HG03108 (cell line): Measurements from ENCODE around the gene FOXL2NB.
"Not testable (repeated sequence)": the region's sequence is repeated elsewhere in the genome, so short reads cannot be mapped to it uniquely, and the experiment has no call there.

Source experiments
- ATAC-seq: cut with Tn5 transposase; IDR thresholded peaks from one replicate; pipeline ENCODE4 v1.9.1; 2021; ENCODE audit warnings: moderate library complexity; ENCODE audit not compliant: unreplicated experiment

Gene FOXL2NB

DNA sequence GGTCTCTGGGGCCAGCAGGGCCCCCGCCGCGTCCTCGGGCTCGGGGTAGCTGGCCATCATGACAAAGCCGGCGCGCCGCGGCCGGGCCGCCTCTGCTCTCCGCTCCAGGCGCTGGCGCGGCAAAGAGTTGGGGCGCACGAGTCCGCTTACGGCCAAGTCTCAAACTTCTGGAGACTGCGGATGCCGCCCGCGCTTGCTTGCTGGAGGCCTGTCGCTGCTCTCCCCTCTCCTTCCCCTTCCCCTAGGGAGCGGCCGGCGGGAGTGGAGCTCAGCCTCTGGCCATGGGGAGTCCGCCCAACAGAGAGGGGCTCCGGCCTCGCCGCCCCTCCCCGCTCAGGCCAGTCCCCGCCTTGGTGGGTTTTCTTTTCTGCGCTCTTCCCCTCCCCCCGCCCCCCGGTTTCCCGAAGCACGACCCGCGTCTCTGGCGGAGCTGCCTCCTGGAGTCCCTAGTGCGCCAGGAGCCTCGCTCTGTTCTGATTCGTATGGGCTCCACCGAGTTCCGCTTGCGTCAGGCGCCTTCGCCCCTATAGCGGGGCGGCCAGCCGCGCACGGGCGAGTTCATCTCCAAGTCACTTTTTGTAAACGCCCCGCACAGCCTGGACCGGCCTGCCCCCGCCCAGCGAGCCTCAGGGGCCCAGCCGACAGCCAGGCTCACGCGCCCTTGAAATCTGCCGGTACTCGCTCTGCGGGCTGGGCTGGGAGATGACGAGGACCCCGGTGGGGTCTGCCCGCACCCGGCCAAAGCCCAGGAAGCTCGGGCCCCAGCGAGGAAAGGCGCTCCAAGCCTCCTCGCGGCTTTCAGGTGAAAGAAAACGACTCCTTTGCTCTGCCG lies at the start of gene FOXL2NB, which contains the start of gene FOXL2:
TSS of gene FOXL2NB (plus strand) at position 555 of the 832 bp plus-strand sequence. CDS start at position 703, 148 bp downstream.
TSS of gene FOXL2 (minus strand) at position 475 of the 832 bp plus-strand sequence. CDS start at position 60, 415 bp downstream.
- ATAC-seq = no peak

DNA sequence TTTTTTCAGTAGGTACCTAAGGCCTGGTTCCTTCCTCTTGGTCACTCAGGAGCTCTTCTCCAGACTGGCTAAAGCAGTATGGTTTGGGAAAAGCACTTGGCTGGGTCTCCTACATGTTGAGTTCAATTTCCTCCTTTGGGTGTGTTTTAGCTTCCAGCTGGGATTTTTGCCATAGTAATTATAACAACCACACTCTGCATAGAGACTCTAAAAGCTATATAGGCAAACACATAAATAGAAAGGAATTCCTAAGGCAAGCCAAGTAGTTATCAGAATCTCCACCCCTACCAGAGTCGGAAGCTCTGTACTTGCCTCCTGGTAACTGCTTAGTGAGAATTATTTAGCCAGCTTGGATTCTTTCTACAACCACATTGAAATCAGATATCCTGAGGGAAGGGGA lies 48.7 kb upstream of the FOXL2NB start:
- ATAC-seq = no peak

DNA sequence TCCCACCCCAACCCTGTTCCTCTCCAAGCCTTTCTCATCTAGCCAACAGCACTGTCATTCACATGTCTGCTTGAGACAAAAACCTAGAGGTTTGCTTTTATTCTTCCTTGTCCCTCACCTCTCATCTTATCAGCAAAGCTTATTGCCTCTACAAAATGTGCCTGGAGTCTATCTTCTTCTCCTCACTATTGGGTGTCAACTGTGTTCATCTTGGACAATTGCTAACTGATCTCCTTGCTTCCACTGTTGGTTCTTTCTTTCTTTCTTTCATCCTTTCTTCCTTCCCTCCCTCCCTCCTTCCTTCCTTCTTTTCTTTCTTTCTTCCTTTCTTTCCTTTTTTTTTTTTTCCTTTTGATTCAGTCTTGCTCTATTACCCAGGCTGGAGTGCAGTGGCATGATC lies 48.3 kb upstream of the FOXL2NB start:
- ATAC-seq = no peak

DNA sequence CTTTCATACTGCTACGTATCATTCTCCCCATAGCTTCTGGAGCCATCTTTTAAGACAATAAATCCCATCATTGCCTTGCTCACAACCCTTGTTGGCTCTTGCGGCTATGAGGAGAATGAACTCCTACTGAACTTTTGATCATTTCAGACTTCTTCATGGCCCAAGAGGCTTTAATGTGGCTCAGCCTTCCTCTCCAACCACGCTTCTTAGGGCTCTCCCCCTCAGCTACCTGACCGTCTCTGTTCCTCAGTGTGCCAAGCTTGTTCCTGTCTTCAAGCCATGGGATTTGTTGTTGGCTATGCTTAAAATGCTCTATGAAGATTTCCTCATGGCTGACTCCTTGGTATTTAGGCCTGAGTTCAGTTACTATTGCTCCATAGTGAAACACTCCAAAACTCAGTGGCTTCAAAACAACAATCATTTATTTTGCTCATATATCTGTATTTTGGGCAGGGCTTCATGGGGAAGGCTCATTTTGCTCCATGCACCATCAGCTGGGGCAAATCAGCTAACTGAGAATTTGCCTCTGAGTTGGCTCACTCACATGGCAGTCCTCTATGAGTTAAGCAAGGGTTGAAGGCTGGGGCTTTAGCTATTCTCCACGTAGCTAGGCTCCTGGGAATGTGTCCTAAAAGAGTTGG lies 47.5 kb upstream of the FOXL2NB start:
- no peak for ATAC-seq

DNA sequence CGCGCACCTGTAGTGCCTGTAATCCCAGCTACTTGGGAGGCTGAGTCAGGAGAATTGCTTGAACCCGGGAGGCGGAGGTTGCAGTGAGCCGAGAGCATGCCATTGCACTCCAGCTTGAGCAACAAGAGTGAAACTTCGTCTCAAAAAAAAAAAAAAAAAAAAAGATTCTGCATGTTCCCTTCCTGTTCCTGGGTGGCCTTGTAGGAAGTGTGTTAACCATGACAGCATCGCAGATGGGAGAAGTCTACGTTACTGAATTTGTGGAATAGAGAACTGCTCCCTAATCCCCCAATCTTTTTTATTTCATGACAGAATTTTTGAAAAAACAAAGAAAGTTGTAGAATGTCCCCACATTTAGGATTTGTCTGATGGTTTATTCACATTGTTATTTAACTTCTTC lies 45.5 kb upstream of the FOXL2NB start:
- no peak for ATAC-seq

DNA sequence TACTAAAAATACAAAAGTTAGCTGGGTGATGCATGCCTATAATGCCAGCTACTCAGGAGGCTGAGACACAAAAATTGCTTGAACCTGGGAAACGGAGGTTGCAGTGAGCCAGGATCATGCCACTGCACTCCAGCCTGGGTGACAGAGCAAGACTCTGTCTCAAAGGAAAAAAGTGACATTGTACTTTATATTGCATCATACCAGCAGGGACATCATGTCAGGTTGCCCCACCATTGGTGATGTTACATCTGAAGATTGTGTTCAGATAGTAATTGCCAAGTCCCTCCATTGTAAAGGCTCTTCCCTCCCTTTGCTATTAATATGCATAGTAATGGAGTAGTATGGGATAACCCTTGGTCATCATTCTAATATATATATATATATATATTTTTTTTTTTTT lies 44.8 kb upstream of the FOXL2NB start:
- no peak for ATAC-seq

DNA sequence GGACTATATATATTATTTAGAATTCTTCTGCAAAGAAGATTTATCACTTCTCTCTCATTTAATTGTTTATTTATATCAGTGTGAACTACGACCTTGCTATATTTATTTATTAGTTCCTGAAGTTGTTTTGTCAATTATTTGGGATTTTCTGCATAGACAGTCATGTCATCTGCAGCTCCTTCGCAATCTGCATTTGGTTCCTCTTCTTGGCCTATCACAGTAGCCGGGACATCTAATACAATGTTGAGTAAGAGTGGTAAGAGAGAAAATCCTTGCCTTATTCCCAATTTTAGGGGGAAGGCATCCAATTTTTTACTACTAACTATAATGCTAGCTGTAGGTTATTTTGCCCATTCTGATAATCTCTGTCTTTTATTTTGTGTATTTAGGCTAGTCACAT lies 39.5 kb upstream of the FOXL2NB start:
- ATAC-seq = no peak

DNA sequence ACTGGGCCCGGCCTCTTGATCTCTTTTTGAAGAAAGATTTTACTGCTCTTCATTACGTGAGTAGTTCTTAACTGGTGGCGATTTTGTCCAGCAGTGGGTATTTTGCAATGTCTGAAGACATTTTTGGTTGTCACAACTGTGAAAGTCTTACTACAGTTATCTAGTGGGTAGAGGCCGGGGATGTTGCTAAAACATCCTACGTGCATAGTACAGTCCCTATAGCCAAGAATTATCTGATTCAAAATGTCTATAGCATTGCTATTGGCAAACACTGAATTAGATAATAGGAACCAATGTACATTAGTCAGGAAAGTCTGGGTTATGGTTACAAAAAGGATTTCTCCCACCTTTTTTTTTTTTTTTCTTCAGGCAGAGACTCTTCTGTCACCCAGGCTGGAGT lies 38.2 kb upstream of the FOXL2NB start:
- no peak for ATAC-seq

DNA sequence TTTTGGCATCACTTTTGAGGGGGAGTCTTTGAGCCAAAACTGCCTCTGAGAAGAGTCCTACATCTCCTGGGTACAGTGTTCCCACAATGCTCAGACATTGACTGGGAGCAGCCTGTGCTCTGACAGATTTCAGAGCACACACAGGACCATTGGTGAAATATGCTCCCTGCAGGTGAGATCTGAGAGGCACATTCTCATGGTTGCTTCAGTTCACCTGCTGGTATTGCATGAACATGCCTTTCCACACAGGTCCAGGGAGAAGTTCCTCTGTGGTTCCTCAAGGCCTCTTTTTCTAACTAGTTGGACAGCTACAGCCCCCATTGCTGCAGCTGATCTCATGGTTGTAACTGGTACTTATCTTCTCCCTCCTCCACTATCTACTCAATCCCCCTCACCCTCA lies 37.1 kb upstream of the FOXL2NB start:
- no peak for ATAC-seq

DNA sequence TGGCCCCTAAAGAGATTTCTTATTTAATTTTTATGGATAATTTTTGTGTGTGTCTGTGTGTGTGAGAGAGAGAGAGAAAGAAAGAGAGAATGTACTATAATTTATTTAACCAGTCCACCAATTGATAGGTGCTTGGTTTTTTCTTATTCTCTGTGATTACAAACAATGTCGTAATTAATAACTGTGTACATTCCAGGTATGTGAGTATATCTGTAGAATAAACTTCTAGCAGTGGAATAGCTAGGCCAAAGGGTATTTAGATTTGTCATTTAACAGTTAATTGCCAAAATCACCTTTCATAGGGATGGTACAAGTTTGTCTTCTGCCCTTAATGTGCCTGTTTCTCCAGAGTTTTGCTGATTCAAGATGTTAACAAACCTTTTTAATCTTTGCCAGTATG lies 35.4 kb upstream of the FOXL2NB start:
- ATAC-seq = no peak

DNA sequence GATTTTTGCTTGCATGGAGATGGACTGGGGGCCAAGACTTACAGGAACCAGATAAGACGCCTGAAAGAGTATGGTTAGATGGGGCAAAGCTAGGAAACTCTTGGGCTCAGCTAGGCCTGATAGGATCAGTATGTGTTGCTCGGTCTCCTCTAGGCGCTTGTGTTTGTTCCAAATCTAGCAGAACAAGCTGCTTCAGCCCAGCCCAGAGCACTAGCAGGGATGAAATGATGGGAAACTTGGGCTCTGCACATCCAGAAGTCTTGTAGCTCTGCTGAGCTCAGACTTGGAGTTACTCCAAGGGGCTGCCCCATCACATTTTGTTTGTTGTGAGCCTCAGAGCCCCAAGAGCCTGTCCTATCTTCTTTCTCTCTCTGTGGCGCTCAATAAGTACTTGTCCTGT lies 34.8 kb upstream of the FOXL2NB start:
- ATAC-seq = no peak

DNA sequence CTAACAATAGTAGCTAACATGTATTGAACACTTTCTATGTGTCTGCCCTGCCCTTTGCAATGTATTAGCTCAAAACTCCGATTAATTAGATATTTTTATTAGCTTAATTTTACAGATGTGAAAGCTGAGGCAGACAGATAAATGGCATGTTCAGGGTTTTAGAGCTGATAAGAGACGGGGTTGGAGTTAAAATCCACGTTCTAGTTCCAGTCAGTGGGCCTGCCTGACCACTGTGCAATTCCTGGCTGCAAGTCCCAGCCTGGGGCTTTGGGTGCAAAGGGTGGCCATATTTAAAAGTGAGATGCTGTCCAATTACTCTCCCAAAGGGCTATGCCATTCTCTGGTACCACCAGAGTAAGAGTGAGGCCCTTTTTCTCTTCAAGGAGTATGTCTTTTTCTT lies 33.3 kb upstream of the FOXL2NB start:
- no peak for ATAC-seq

DNA sequence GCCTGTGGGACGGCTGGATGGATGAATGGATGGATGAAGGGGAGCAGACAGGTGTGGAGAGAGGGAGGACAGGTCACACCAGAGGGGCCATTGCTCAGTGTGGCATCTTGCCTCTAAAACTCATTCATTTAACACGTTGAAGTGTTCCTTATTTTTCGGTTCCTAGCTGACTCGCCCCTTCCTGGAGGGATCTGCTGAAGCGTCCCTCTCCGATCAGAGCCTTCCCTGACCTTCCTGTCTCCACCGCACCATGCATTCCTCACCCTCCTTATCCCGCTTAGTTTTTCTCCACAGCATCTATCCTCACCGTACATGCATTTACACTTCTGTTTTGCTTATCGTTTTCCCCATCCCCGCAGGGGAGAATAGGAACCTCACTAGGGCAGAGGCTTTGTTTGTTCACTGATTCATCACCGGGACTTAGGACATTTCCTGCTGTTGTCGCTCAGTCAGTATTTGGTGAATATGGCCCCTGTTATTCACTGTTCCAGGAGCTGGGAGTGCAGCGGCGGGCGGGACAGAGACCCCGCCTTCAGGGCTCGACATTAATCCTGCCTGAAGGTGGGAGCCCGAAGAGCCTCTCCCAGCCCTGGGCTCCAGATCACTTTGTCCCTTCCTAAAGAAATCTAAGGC lies 32.0 kb upstream of the FOXL2NB start:
- peak; percentile 12 for ATAC-seq

DNA sequence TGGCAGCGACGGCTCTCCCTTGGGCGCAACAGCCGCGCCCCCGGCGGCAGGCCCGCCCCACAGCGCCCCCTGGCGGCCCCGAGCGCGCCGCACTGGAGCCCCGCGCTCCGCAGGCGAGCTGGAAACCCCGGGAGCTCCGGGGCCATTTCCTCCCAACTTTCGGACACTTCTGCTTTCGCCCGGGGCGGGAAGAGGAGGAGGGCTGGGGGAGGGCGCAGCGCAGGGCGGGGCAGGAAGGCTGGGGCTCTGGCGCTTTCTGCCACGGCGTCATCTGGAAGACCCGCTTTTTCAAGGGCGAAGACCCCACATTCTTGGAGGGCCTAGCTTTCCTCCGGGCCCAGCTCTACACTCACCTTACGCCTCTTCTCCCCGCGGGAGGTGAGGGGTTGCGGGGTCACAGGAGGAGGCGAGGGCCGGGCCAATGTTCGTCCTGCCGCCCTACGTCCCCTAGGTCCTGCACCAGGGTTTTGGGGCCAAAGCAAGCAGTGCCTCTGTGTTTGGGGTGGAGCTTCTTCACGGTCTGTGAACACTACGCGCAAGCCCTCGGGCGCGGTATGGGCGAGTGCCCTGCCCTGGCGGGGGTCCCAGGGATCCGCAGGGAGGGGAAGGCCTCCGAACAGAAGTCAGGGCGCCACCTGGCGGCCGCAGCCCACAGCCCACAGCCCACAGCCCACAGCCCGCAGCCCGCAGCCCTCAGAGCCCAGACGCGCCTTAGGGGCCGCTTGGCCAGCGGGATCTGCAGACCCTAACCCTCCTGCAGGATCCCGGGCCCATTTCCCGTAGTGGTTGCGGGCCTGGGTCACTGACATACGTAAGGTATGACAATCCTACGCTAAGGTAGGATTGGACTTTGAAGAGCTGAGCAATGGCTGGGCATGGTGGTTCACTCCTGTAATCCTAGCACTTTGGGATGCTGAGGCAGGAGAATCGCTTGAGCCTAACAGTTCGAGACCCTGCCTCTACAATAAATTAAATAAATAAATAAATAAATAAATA lies 31.2 kb upstream of the FOXL2NB start:
- ATAC-seq = peak; percentile 80

DNA sequence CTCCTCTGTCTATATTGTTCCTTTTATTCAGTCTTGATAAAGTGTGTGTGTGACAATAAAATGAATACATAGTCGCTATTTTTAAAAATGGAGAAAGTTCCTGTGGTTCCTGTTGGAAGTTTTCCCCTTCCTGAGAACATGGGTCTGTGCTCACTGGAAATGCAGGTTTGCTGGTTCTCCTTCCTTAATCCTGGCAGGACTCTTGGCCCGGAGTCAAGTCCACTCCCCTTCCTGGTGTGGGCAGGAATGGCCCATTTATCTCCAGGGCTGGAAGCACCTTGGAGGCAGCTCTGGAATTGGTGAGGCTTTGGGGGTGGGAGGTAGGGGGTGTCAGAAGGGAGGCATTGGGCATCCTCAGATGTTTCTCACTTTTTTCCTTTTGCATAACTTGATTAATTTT lies 30.2 kb upstream of the FOXL2NB start:
- no peak for ATAC-seq

DNA sequence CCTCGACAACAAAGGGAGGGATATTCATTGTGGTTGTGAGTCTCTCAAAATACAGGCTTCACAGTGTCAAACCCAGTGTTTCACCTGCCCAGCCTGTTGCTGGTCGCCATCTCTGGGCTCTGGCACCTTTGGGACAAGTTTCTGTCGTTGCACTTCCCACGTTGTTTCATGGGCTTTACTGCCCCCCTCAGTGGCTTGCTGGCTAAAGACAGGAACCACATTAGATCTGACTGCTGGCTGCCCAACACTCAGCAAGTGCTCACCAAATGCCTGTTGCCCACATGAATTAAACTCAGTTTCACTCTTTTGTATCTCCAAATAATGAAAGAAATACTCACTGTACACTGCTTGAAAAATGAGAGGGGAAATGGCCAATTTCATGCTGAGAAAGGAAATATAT lies 27.7 kb upstream of the FOXL2NB start:
- no peak for ATAC-seq

DNA sequence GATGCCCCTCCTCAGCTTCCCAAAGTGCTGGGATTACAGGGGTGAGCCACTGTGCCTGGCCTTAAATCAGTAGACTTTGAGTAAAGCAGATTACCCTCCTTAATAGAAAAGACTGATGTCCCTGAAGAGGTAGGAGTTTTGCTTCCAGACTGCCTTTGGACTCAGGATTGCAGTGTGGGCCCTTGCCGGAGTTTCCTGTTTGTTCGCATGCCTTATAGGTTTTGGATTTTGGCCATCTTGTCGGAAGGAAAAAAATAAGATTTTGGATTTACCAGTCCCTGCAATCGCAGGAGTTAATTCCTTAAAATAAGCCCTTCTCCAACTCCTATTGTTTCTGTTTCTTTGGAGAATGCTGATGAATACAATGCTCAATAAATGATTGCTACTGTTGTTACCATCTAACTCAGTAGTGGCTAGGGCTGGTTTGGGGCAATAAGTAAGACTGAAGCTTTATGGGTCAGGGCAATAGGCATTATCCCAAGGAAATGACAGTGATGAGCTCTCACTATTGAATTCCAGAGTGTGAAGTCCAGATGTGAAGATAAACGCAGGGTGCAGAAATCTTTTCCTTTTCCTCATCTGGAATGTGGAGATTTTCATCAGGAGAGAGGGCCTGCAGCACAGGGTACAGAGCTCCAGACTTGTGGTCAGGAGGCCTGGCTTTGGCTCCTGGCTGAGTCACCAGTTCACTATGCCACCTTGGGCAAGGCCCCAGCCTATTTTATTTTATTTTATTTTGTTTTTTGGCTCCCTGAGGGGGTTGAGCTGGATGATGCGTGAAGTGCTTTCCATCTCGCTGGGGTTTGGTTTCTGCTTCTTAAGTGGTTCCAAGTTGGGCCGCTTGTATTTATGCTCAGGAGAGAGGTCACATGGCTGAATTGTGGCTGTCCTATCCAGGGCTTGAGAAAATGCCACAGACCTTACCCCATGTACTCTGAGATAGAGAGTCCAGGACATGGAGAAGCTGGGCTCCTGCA lies 25.4 kb upstream of the FOXL2NB start:
- no peak for ATAC-seq

DNA sequence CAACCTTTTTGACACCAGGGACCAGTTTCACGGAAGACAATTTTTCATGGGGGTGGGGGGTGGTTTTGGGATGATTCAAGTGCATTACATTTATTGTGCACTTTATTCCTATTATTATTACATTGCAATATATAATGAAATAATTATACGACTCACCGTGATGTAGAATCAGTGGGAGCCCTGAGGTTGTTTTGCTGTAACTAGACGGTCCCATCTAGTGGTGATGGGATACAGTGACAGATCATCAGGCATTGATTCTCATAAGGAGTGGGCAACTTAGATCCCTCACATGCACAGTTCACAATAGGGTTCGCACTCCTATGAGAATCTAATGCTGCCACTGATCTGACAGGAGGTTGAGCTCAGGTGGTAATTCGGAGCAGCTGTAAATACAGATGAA lies 24.6 kb upstream of the FOXL2NB start:
- not testable (repeated sequence) for ATAC-seq

DNA sequence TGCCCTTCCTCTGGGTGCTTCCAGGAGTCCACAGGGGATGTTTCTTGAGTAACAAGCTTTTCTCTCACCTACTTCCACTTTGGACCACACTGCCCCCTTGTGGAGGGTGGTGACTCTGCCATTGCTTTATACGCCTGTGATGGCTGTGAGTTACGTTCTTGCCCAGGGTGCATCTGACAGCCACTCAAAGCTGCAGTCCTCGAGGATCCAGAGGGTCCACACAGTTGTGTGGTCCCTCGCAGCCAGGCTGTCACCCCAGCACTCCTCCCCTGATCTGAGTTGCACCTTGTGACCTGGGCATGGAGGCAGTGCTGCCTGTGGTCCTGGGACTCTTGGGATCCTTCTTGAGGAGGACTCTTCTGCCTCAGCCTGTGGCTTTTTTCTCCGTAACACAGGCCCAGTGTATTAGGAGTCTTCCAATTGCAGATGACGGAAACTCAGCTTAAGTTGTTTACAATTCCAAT lies 23.5 kb upstream of the FOXL2NB start:
- peak; percentile 79 for ATAC-seq
